ENCODE results near the gene RNF166.

Gene RNF166

GRCh38 chr16:88706229-88706964 is at the start of gene RNF166, which contains the start of gene CTU2:
Gene RNF166, minus strand, starts transcription at chr16:88706408. Its CDS starts 83 bp downstream, at chr16:88706325.
Gene CTU2, plus strand, starts transcription at chr16:88706503. Its CDS starts 28 bp downstream, at chr16:88706531.
- peak; percentile 82 for DNase-seq

GRCh38 chr16:88754912-88755744 is 48.9 kb upstream of the RNF166 start:
- DNase-seq: peak; percentile 23

- DNase-seq: no peak
These were observed 48.1 kb upstream of the RNF166 start for GRCh38 chr16:88754109-88754911.

GRCh38 chr16:88753602-88754001 is 47.4 kb upstream of the RNF166 start:
- DNase-seq: no peak

GRCh38 chr16:88753191-88753590 is 47.0 kb upstream of the RNF166 start:
- DNase-seq: no peak

- DNase-seq: no peak
These were observed 46.3 kb upstream of the RNF166 start for GRCh38 chr16:88752386-88753002.

GRCh38 chr16:88750854-88751253 is 44.6 kb upstream of the RNF166 start:
- DNase-seq: no peak

- no peak for DNase-seq
These were observed 43.1 kb upstream of the RNF166 start for GRCh38 chr16:88749358-88749757.

- no peak for DNase-seq
These were observed 42.2 kb upstream of the RNF166 start for GRCh38 chr16:88748364-88748763.

GRCh38 chr16:88747588-88748301 is 41.5 kb upstream of the RNF166 start:
- DNase-seq: peak; percentile 23

GRCh38 chr16:88746506-88746905 is 40.3 kb upstream of the RNF166 start:
- DNase-seq: no peak

- no peak for DNase-seq
These were observed 38.6 kb upstream of the RNF166 start for GRCh38 chr16:88744577-88745521.

- DNase-seq: peak; percentile 48
These were observed 37.7 kb upstream of the RNF166 start for GRCh38 chr16:88743693-88744576.

- no peak for DNase-seq
These were observed 36.8 kb upstream of the RNF166 start for GRCh38 chr16:88742896-88743605.

- DNase-seq: no peak
These were observed 35.2 kb upstream of the RNF166 start for GRCh38 chr16:88741368-88741767.

- no peak for DNase-seq
These were observed 34.5 kb upstream of the RNF166 start for GRCh38 chr16:88740727-88741055.

- DNase-seq: no peak
These were observed 33.9 kb upstream of the RNF166 start for GRCh38 chr16:88739977-88740726.
